Sciatic nerve (tissue), 2 donors: ENCODE measurements around the gene ATP2A1. TPM values are rescaled to one million over a fixed set of nuclear protein-coding genes. Genes with fewer than 3 reads are reported as not detected.
A peak's percentile ranks its signal among the peaks of the same experiment; 100 is the strongest.

ENCODE experiments used
- ATAC-seq: fragments of 200-7000 bp; cut with Tn5 transposase; one replicate; pipeline ENCODE4 v1.9.1; 2020; ENCODE audit warnings: mild to moderate bottlenecking, moderate library complexity
- DNase-seq: peaks from one replicate; pipeline ENCODE4 v3.0.0-alpha.2; 2020; ENCODE audit warnings: low spot score
- intact Hi-C: fragments of 100-400 bp; cut with DNase I; formaldehyde crosslinking; loops from one replicate; pipeline ENCODE4 v1.14.2; 2022
- total RNA-seq: library from RNA; stranded (reverse); fragmentation: NEBNext Ultra II Directional; extraction: Animal tissue kit (Norgen Biotek cat#: 25700); gene quantifications from one replicate; pipeline ENCODE4 v1.2.1, GENCODE V29; 2021
- donor health status: DM: no; HTN: no; CAD: no.
- donor health status: DM: no; HTN: no; CAD: no.

The ATP2A1 gene
- total RNA-seq, result 0.89 TPM

DNA sequence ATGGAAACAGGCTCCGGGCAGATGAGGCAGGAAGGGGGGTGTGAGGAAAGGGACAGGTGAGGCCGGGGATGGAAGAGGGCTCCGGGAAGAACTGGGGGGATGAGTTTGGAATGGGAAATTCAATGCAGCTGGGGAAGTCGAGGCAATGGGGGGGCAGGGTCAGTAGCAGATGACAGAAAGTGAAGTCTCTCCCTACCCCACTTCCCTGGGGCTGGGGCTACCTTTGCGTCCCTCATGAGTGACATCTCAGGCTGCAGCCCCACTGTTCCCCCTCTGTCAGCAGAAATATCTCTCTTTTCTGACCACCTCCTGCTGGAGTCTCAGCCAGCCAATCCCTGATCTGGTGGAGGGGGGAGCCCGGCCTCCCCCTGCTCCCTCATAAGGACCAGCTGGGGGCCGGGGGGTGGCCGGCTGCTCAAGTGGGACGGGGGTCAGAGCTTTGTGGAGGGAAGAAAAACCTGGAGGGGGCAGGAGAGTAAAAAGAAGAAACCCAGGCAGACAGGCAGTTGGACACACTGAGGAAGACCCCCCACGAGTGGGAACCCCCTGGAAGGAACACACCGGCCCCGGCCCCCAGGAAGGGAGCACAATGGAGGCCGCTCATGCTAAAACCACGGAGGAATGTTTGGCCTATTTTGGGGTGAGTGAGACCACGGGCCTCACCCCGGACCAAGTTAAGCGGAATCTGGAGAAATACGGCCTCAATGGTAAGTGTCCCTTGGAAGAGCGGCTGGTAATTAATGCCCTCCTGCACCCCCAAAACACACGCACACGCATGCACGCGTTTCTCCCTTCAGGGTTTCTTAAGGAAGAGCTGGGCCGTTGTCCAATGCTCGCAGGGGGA lies at the start of gene ATP2A1:
Gene ATP2A1 (plus strand): TSS at position 406 of the 844 bp plus-strand sequence. CDS start 184 bp downstream, at position 590.
- DNase-seq (no peak), ATAC-seq (no peak)
- intact Hi-C loops, result no loop called here

DNA sequence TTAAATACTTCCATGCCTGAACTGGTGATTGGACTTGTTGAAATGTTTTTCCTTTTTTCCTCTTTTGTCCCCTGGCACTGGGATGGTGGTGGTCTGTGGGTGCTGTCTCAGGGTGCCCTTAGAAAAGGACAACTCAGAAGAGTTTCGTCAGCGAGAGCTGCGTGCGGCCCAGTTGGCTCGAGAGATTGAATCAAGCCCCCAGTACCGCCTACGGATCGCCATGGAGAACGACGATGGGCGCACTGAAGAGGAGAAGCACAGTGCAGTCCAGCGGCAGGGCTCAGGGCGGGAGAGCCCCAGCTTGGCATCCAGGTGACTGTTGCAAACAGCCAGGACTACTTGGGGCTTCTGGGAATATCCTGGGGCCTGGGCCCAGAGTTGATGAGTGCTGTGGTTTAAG lies 48.5 kb upstream of the ATP2A1 start:
- DNase-seq (no peak), ATAC-seq (no peak)
- intact Hi-C loops, result loop anchor here (10.0 kb wide), 1 partner anchor 125 kb away; the partner anchor contains the start of gene NFATC2IP

DNA sequence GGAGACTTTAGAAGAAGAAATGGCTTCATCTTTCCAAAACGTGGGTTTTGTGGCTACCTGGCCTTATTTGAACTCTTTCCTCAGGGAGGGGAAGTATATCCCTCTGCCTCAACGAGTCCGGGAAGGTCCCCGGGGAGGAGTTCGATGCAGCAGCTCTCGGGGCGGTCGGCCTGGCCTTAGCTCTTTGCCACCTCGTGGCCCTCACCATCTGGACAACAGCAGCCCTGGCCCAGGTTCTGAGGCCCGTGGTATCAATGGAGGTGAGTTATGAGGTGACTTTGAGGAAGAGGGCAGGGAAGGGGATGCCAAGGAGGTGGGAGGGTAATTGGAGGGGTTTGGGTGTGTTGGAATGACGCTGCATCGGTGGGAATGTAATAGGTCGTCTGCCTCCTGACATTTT lies 47.8 kb upstream of the ATP2A1 start:
- ATAC-seq (no peak), DNase-seq (no peak)
- intact Hi-C loops, result no loop called here

DNA sequence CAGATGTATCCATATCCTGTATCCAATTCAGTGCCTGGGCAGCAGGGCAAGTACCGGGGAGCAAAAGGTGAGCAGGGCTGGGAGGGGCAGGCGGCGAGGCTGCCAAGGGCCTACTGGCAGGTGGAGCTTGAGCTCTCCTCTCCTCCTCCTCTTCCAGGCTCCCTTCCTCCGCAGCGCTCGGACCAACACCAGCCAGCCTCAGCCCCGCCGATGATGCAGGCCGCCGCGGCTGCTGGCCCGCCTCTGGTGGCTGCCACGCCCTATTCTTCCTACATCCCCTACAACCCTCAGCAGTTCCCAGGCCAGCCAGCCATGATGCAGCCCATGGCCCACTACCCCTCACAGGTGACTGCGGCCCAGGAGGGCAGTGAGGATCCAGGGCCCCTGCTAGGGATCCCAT lies 43.9 kb upstream of the ATP2A1 start:
- ATAC-seq (no peak), DNase-seq (no peak)
- intact Hi-C loops, result no loop called here

DNA sequence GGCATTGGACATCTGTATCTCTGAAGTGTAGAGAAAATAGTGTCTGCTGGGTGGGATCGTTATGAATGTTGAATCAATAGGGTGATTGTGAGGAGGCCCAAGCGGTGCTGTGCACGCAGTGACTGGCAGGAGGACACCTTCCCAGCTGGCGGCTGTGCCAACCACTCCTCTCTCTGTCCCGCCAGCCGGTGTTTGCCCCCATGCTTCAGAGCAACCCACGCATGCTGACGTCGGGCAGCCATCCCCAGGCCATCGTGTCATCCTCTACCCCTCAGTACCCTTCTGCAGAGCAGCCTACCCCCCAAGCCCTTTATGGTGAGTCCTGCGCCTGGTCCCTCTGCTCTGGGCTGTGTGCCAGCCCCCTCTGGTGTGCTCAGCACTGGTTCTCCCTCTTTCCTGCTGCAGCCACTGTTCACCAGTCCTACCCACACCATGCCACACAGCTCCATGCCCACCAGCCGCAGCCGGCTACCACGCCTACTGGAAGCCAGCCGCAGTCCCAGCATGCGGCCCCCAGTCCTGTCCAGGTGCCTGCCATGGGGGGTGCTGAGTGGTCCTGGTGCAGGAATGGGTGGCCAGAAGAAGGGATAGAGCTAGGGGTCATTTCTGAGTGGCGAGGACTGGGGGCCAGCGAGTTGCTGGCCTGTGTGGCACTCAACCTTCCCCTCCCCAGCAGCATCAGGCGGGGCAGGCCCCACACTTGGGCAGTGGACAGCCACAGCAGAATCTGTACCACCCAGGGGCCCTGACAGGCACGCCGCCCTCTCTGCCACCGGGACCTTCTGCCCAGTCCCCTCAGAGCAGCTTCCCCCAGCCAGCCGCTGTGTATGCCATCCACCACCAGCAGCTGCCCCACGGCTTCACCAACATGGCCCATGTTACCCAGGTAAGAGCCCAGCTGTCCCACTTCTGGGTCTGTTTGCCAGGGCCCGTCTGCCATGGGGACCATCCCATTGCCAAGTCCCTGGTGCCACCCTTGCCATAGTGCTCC lies 43.1 kb upstream of the ATP2A1 start:
- DNase-seq (no peak), ATAC-seq (peak; percentile 18)
- intact Hi-C loops, result no loop called here

DNA sequence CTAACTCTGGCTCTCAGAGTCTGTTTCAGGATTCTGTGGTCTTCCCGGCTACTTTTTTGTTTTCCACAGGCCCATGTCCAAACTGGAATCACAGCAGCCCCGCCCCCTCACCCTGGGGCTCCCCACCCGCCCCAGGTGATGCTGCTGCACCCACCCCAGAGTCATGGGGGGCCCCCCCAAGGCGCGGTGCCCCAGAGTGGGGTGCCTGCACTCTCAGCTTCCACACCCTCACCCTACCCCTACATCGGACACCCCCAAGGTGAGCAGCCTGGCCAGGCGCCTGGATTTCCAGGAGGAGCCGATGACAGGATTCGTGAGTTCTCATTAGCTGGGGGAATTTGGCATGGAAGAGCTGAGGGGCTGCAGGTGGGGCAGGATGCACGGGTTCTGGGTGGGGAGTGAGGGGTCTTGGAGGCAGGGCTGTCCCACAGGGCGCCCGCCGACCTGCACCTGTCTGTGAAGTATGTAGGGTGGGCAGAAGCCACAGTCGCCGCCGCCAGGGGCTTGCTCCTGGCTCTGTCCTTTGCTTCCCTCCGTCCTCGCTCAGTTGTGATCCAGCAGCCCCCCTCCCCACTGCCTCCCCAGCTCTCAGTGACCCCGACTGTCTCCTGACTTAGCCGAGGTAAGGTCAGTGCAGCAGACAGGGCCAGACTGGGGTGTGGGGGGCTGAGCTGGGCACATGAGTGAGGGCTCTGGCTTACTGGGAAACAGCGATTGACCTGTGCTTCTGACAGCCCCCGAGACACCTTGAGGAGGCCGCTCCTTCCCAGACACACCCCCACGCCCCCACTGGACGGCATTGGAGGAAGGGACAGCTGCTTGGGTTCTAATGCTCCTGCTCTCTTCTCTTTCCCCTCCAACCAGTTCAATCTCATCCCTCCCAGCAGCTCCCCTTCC lies 42.2 kb upstream of the ATP2A1 start:
- DNase-seq (no peak), ATAC-seq (peak; percentile 10)
- intact Hi-C loops, result no loop called here

DNA sequence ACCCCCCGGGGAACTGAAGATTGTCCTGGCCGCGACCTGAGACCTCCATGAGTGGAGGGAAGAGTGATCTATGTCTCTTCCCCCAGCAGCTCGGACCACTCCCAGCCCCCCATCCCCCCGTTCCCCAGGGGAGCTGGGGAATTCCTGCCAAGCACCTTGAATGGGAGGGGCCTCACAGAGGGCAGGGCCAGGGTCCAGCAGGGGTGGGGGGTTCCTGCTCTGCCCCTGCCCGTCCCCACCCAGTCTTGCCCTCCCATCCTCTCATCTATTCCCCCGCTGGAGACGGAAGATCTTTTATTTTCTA lies 41.6 kb upstream of the ATP2A1 start:
- ATAC-seq, result no peak
- no peak for DNase-seq
- intact Hi-C loops, result no loop called here

DNA sequence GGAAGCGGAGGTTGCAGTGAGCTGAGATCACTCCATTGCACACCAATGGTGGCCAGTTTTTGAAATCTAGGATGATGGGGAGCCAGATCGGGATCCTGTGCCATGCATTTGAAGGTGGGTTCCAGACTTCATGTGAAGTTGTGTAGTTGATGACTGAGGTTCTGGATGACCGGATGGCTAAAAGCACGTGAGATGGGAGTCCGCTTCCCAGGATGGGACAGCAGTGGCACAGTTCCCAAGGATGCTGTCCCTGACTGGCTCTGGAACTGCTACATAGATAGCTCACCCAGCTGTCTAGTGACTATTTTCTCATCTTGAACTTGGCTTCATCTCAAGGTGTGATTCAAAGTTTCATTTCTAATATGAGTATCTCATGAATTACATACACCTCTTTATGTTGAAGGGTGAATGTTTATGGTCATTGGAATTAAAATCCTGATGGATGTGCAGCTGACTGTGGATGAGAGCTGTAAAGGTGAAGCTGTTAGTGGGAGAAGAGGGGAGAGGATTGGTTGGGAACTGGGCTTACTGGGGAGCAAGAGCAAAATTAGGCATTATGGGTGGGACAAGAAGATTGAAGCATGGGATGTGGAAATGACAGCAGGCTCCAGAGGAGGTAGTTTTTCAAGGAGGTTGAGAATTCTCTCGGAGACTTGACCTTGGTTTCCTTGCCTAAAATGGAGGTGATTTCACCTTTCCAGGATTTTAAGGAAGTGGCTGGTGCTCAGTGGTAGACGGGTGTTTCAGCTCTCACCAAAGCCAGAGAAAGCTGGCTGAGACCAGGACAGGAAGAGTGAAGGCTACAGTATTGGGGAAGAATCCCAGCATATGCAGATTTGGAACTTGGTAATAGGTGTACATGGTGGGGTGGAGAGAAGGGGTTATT lies 40.4 kb upstream of the ATP2A1 start:
- DNase-seq, result no peak
- no peak for ATAC-seq
- intact Hi-C loops, result no loop called here

DNA sequence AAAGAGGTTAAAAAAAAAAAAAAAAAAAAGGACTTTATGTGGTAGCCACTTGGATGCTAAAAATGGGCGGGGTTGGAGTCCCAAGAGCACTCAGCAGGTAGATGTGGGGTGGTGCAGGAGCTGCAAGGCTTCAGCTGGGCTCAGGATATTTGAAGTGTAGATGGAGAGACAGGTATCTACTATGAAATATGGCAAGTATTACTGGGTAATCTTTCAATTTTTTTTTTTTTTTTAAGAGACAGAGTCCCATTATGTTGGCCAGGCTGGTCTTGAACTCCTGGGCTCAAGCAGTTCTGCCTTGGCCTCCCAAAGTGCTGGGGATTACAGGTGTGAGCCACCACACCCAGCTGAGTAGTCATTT lies 39.8 kb upstream of the ATP2A1 start:
- DNase-seq, result no peak
- no peak for ATAC-seq
- intact Hi-C loops, result no loop called here

DNA sequence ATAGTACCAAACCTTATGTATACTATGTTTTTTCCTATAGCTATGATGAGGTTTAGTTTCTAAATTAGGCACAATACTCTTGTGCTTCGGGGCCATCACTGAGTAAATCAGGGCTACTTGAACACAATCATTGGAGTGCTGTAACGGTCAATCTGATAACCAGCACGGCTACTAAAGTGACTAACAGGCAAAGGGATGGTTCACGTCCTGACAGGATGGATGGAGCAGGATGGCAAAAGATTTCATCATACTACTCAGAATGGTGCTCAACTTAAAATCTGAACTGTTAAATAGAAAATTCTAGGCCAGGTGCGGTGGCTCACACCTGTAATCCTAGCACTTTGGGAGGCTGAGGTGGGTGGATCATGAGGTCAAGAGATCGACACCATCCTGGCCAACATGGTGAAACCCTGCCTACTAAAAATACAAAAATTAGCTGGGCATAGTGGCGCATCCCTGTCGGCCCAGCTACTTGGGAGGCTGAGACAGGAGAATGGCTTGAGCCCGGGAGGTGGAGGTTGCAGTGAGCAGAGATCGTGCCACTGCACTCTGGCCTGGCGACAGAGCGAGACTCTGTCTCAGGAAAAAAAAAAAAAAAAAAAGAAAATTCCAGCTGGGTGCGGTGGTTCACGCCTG lies 39.2 kb upstream of the ATP2A1 start:
- no peak for DNase-seq
- ATAC-seq, result no peak
- intact Hi-C loops, result no loop called here

DNA sequence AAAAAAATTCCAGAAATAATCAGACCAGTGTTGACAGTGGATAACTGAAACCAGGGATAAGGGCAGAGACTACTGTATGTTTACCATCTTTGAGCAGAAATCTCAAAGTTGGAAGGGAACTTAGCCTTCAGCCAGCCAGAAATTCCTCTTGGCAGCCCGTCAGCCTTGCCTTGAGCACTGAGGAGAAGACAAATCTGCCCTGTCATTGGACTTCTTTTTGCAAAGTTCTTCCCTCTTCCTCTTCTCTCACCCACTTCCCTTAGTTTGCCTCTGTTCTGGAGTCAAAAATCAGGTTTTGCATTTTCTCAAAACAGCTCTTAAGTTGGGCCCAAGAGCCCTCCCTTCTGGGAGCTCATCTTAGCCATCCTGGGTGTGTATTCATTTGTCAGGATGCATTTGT lies 38.4 kb upstream of the ATP2A1 start:
- no peak for ATAC-seq
- intact Hi-C loops, result loop anchor here (10.0 kb wide), 1 partner anchor 105 kb away; no protein-coding TSS in a partner anchor
- DNase-seq, result no peak

DNA sequence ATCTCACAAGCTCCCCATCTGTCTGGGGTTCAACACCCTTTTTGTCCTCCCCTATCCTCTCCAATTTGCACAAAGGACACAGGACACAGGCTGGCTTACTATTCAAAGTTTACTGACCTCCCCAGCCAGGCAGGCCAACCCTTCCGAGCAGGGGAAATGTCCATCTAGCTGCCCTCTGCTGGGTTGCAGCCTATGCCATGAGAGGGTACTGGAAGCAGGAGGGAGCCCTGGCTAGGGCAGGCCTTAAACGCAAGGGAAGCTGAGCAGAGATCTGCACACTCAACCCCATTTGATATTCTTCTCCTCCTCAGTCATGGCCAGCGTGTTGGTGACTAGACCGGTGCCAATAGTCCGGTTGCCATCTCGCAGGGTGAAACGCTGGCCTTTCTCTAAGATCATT lies 35.6 kb upstream of the ATP2A1 start:
- intact Hi-C loops, result loop anchor here (10.0 kb wide), 1 partner anchor 102 kb away; no protein-coding TSS in a partner anchor
- DNase-seq (no peak), ATAC-seq (no peak)

DNA sequence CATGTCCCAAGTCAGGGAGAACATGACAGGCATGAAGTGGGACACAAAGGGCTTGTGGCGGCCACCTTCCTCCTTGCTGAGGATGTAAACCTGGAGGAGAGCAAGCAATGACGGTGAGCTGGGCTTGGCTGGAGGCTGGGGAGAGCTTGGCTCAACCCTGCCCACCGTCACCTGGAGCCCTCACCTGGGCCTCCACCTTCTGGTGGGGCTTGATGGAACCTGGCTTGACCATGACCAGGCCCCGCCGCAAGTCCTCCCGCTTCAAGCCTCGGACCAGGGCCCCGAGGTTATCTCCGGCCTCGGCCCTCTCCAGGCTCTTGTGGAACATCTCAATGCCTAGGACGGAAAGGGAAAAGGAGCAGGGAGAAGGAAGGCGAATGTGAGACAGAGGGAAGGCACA lies 34.5 kb upstream of the ATP2A1 start:
- no peak for DNase-seq
- no peak for ATAC-seq
- intact Hi-C loops, result loop anchor here (10.0 kb wide), 1 partner anchor 101 kb away; no protein-coding TSS in a partner anchor

DNA sequence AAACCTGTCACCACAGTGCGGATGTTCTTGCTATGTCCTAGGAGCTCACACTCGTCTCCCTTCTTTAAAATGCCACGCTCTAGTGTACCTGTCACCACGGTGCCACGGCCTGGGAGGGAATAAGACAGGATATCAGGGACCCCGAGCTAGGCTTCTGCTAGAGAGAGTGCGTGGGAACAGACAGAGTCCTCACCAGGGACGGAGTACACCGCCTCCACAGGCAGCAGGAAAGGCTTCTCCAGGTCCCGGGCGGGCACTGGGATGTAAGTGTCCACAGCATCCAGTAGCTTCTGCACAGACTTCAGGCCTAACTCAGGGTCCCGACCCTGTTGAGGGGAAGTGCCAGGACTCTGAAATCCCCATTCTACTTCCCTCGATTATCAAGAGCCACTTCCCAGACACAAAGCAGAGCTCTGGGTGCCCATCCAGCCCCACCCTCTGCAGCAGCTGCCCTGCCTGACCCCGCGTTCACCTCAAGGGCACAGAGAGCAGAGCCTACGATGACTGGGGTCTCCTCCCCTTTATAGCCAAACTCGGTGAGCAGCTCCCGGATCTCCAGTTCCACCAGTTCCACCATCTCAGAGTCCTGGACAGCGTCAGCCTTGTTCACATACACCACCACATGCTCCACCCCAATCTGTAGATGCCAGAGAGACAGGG lies 33.9 kb upstream of the ATP2A1 start:
- intact Hi-C loops, result loop anchor here (10.0 kb wide), 1 partner anchor 100 kb away; no protein-coding TSS in a partner anchor
- DNase-seq, result no peak
- ATAC-seq, result no peak

DNA sequence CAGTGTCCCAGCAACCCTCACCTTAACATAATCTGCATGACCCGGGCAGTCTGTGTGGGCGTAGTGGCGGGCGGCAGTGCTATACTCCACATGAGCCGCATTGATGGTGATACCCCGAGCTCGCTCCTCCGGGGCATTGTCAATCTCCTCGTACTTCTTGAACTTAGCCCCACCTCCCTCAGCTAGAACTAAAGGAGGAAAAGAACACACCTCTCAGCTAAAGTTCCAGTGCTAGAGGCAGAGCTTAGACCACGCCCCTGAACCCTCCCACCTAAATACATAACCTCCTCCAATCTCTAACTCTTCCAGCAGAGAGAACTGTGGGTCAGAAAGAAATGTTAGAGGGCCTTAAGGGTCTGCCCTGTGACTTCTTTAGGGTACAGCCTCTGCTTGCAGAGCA lies 33.0 kb upstream of the ATP2A1 start:
- intact Hi-C loops, result loop anchor here (10.0 kb wide), 1 partner anchor 100 kb away; no protein-coding TSS in a partner anchor
- no peak for DNase-seq
- no peak for ATAC-seq

DNA sequence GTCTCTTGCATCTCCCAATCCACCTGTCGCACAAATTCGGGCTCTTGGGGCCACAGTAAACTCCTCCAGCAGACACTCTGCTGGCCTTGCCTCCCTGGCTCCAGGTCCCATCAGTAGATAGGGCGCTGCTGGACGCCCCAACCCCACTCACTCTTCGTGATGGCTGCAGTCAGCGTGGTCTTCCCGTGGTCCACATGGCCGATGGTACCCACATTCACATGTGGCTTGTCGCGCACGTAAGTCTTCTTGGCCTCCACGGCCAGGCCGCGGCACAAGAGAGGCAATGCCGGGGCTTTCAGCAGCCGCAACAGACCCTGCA lies 32.6 kb upstream of the ATP2A1 start:
- DNase-seq (no peak), ATAC-seq (no peak)
- intact Hi-C loops, result loop anchor here (10.0 kb wide), 1 partner anchor 99 kb away; no protein-coding TSS in a partner anchor
